Tibial nerve (tissue), 4 donors: ENCODE data around the gene LAMB4.

Source experiments
- EP300 ChIP-seq, 2 donors: sonication (generic); formaldehyde crosslinking; IDR thresholded peaks; one replicate each; pipeline ENCODE4 v1.6.1; 2017; ENCODE audit warnings: antibody characterized with exemption in 2 of 2, mild to moderate bottlenecking in 1 of 2
- POLR2A ChIP-seq, 2 donors: fragments of 450-650 bp; IDR thresholded peaks; one replicate each; pipeline ENCODE4 v1.6.1; 2017; ENCODE audit warnings: antibody characterized with exemption in 2 of 2, mild to moderate bottlenecking in 2 of 2, moderate library complexity in 2 of 2
- TF ChIP-seq, protein P1 (sequence below), 5 experiments: fragments of 200-600 bp in 3 of 5; fragments of 450-650 bp in 2 of 5; sonication (generic) in 3 of 5; IDR thresholded peaks; one replicate each; pipeline ENCODE4 v1.5.1; 2016 to 2019; ENCODE audit warnings: antibody characterized with exemption in 5 of 5, mild to moderate bottlenecking in 3 of 5, moderate library complexity in 2 of 5

DNA sequence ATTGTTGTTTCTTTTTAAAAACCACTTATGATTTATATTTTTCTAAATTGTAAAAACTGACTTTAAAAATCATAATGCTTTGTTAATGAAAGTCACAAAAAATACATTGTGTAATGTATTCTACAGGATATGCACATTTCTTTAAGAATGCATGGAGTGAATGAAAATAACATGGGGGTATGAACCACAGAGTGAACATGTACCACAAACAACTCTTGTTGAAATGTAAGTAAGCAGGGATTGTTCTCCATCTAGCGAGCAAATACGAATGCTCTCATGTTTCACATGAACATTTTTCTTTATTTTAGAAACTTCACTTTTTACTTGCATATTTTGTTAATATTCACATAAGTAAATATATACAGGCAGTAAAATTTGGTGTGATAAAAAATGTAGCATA, 35.6 kb upstream of the LAMB4 start:
- TF ChIP-seq POLR2A (IDR thresholded peaks at IDR 0.05) = no peak
- TF ChIP-seq, protein P1, sequence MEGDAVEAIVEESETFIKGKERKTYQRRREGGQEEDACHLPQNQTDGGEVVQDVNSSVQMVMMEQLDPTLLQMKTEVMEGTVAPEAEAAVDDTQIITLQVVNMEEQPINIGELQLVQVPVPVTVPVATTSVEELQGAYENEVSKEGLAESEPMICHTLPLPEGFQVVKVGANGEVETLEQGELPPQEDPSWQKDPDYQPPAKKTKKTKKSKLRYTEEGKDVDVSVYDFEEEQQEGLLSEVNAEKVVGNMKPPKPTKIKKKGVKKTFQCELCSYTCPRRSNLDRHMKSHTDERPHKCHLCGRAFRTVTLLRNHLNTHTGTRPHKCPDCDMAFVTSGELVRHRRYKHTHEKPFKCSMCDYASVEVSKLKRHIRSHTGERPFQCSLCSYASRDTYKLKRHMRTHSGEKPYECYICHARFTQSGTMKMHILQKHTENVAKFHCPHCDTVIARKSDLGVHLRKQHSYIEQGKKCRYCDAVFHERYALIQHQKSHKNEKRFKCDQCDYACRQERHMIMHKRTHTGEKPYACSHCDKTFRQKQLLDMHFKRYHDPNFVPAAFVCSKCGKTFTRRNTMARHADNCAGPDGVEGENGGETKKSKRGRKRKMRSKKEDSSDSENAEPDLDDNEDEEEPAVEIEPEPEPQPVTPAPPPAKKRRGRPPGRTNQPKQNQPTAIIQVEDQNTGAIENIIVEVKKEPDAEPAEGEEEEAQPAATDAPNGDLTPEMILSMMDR (IDR thresholded peaks at IDR 0.05) = no peak
- TF ChIP-seq EP300 (IDR thresholded peaks at IDR 0.05) = no peak
